Liver (tissue), 9 donors: ENCODE data around the gene FGR. TPM values are rescaled to one million over a fixed set of nuclear protein-coding genes. Genes with fewer than 3 reads are reported as not detected.

Source experiments
- DNase-seq: peaks from one replicate; pipeline ENCODE4 v3.0.0-alpha.2; 2017; ENCODE audit warnings: low spot score
- H3K27ac ChIP-seq, 2 donors: one replicate each; pipeline ENCODE4 v1.7.0; 2013; ENCODE audit warnings: inconsistent platforms in 2 of 2, low read length in 2 of 2, control low read depth in 1 of 2, low read depth in 1 of 2, mild to moderate bottlenecking in 1 of 2
- H3K27me3 ChIP-seq, 4 donors: one replicate each; pipeline versions ENCODE4 v1.6.1 to v1.7.0; 2013; ENCODE audit warnings: low read length in 3 of 4, inconsistent platforms in 1 of 4, mild to moderate bottlenecking in 1 of 4, moderate library complexity in 1 of 4; ENCODE audit not compliant: control insufficient read depth in 4 of 4, insufficient read depth in 4 of 4
- H3K36me3 ChIP-seq, 4 donors: one replicate each; pipeline versions ENCODE4 v1.6.1 to v1.7.0; 2013; ENCODE audit warnings: low read length in 3 of 4, mild to moderate bottlenecking in 3 of 4, low read depth in 1 of 4, moderate library complexity in 1 of 4; ENCODE audit not compliant: control insufficient read depth in 4 of 4, insufficient read depth in 3 of 4
- H3K4me1 ChIP-seq, 4 donors: one replicate each; pipeline versions ENCODE4 v1.6.1 to v1.7.0; 2013; ENCODE audit warnings: low read length in 3 of 4, mild to moderate bottlenecking in 3 of 4, moderate library complexity in 1 of 4; ENCODE audit not compliant: control insufficient read depth in 4 of 4, insufficient read depth in 4 of 4
- H3K4me3 ChIP-seq, 3 donors: one replicate each; pipeline versions ENCODE4 v1.6.1 to v1.7.0; 2013; ENCODE audit warnings: low read length in 3 of 3, control low read depth in 1 of 3, low read depth in 1 of 3, mild to moderate bottlenecking in 1 of 3
- H3K9ac ChIP-seq, 2 donors: one replicate each; pipeline ENCODE4 v1.7.0; 2013; ENCODE audit warnings: low read length in 2 of 2, mild to moderate bottlenecking in 2 of 2, moderate library complexity in 2 of 2, control low read depth in 1 of 2, low read depth in 1 of 2
- H3K9me3 ChIP-seq, 4 donors: one replicate each; pipeline versions ENCODE4 v1.6.1 to v1.7.0; 2013; ENCODE audit warnings: low read length in 3 of 4; ENCODE audit not compliant: control insufficient read depth in 4 of 4
- ATF3 ChIP-seq: IDR thresholded peaks from 2 replicates; pipeline ENCODE4 v1.6.1; 2016; ENCODE audit warnings: antibody characterized with exemption
- CTCF ChIP-seq: fragments of 150-350 bp; IDR thresholded peaks from 2 replicates; pipeline ENCODE4 v1.5.1; 2017; ENCODE audit warnings: improper control_type of control experiment, low read depth, low read length; ENCODE audit not compliant: missing input control
- EGR1 ChIP-seq, 2 donors: IDR thresholded peaks; 2 replicates each; pipeline ENCODE4 v1.6.1; 2016 to 2018; ENCODE audit warnings: antibody characterized with exemption in 2 of 2, low read depth in 2 of 2
- FOXA1 ChIP-seq: IDR thresholded peaks from 2 replicates; pipeline ENCODE4 v1.6.1; 2016; ENCODE audit warnings: antibody characterized with exemption
- FOXA2 ChIP-seq: IDR thresholded peaks from 2 replicates; pipeline ENCODE4 v1.6.1; 2016; ENCODE audit warnings: antibody characterized with exemption
- GABPA ChIP-seq, 2 donors: IDR thresholded peaks in 1 of 2; conservative IDR thresholded peaks in 1 of 2; 2 replicates each; pipeline ENCODE4 v1.6.1; 2016; ENCODE audit warnings: antibody characterized with exemption in 2 of 2, mild to moderate bottlenecking in 1 of 2, moderate library complexity in 1 of 2
- HNF4A ChIP-seq, 2 donors: conservative IDR thresholded peaks; 2 replicates each; pipeline ENCODE4 v1.6.1; 2016; ENCODE audit warnings: antibody characterized with exemption in 2 of 2, mild to moderate bottlenecking in 2 of 2
- JUND ChIP-seq, 2 donors: IDR thresholded peaks; 2 replicates each; pipeline ENCODE4 v1.6.1; 2016; ENCODE audit warnings: antibody characterized with exemption in 2 of 2
- MAX ChIP-seq: IDR thresholded peaks from 2 replicates; pipeline ENCODE4 v1.6.1; 2016; ENCODE audit warnings: antibody characterized with exemption
- NR2F2 ChIP-seq: IDR thresholded peaks from 2 replicates; pipeline ENCODE4 v1.6.1; 2016; ENCODE audit warnings: antibody characterized with exemption
- RAD21 ChIP-seq, 2 donors: IDR thresholded peaks; 2 replicates each; pipeline ENCODE4 v1.6.1; 2016; ENCODE audit warnings: antibody characterized with exemption in 2 of 2, mild to moderate bottlenecking in 2 of 2
- REST ChIP-seq: IDR thresholded peaks from 2 replicates; pipeline ENCODE4 v1.6.1; 2016; ENCODE audit warnings: antibody characterized with exemption, mild to moderate bottlenecking
- RXRA ChIP-seq, 2 donors: IDR thresholded peaks; 2 replicates each; pipeline ENCODE4 v1.6.1; 2017 to 2018; ENCODE audit warnings: antibody characterized with exemption in 2 of 2, mild to moderate bottlenecking in 1 of 2
- SP1 ChIP-seq: IDR thresholded peaks from 2 replicates; pipeline ENCODE4 v1.6.1; 2018; ENCODE audit warnings: antibody characterized with exemption, mild to moderate bottlenecking
- TAF1 ChIP-seq: conservative IDR thresholded peaks from 2 replicates; pipeline ENCODE4 v1.6.1; 2016; ENCODE audit warnings: antibody characterized with exemption, mild to moderate bottlenecking
- YY1 ChIP-seq: IDR thresholded peaks from 2 replicates; pipeline ENCODE4 v1.6.1; 2016; ENCODE audit warnings: antibody characterized with exemption, mild to moderate bottlenecking
- ZBTB33 ChIP-seq: IDR thresholded peaks from 2 replicates; pipeline ENCODE4 v1.6.1; 2016; ENCODE audit warnings: antibody characterized with exemption
- WGBS: extraction: QIAGEN DNeasy Blood & Tissue Kit; methylation state at CpG from one replicate; pipeline ENCODE4 v1.1.7; 2013; 5-methylcytosine and 5-hydroxymethylcytosine counted together
- polyA plus RNA-seq, 2 donors: library from polyadenylated mRNA; stranded (reverse) in 1 of 2; unstranded in 1 of 2; fragments of 200-250 nt in 1 of 2; fragments of >200 nt in 1 of 2; fragmentation: Nextera tagmentation in 1 of 2; extraction: Ambion mirVana in 1 of 2; gene quantifications; one replicate each; pipeline versions ENCODE4 v1.2.1 to v1.2.3, GENCODE V29; 2013 to 2015
- total RNA-seq, 2 donors: library from RNA; depleted of rRNA; stranded (reverse); fragments of >200 nt; gene quantifications; one replicate each; pipeline ENCODE4 v1.2.3, GENCODE V29; 2014
- donor health status: healthy.
- donor health status: healthy.
- donor health status: healthy.
- donor health status: healthy.
- donor health status: healthy.

Gene FGR
- total and polyA plus RNA-seq, 4 donors = 2.8 to 20.2 (median 6.2) TPM

GRCh38 chr1:27660300-27660835 lies 25.4 kb upstream of the FGR start:
- Histone ChIP-seq H3K36me3 (no peaks in the 10 kb centered on the region), H3K9ac (peak overlapping the region in 1 of 2 donors; percentile 38), H3K4me1 (peaks cover 0 to 12% (median 2%) of the 10 kb centered on the region in 4 donors), H3K27ac (peak overlapping the region; percentile 14 to 40), H3K9me3 (no peaks in the 10 kb centered on the region), H3K27me3 (no peaks in the 10 kb centered on the region), H3K4me3 (peak overlapping the region in 1 of 3 donors; percentile 65)
- TF ChIP-seq RAD21 (IDR thresholded peaks at IDR 0.05) (peak in 1 of 2 donors; percentile 4), RXRA (IDR thresholded peaks at IDR 0.05) (no peak)
- DNase-seq = no peak
- WGBS = 76% methylated on average over 10 of the region's 10 CpGs

GRCh38 chr1:27659497-27660299 lies 24.7 kb upstream of the FGR start:
- Histone ChIP-seq H3K36me3 (no peaks in the 10 kb centered on the region), H3K27ac (peak overlapping the region; percentile 17 to 54), H3K4me3 (peak overlapping the region in 2 of 3 donors; percentile 15 to 65), H3K4me1 (peaks cover 0 to 16% (median 5%) of the 10 kb centered on the region in 4 donors), H3K9me3 (no peaks in the 10 kb centered on the region), H3K27me3 (no peaks in the 10 kb centered on the region), H3K9ac (peak overlapping the region; percentile 38 to 52)
- 11% methylated on average over 78 of the region's 78 CpGs for WGBS
- TF ChIP-seq MAX (no peak), EGR1 (IDR thresholded peaks at IDR 0.05; ENCODE audit: low read depth in 2 of 2) (no peak), ZBTB33 (no peak), YY1 (peak; percentile 17), FOXA2 (no peak), NR2F2 (no peak), FOXA1 (no peak), TAF1 (no peak), CTCF (peak; percentile 5), GABPA (IDR thresholded peaks at IDR 0.05 in 1 of 2, conservative IDR thresholded peaks at IDR 0.05 in 1 of 2) (no peak), RAD21 (IDR thresholded peaks at IDR 0.05) (no peak), ATF3 (no peak), REST (no peak), SP1 (no peak), RXRA (IDR thresholded peaks at IDR 0.05) (no peak), HNF4A (conservative IDR thresholded peaks at IDR 0.05) (no peak), JUND (IDR thresholded peaks at IDR 0.05) (no peak)
- DNase-seq = peak; percentile 90
